ENCODE data around the gene UNC13B. TPM values are rescaled to one million over a fixed set of nuclear protein-coding genes. Genes with fewer than 3 reads are reported as not detected.
"Not testable (repeated sequence)": the region's sequence is repeated elsewhere in the genome, so short reads cannot be mapped to it uniquely, and the experiment has no call there.

UNC13B gene
- total and polyA plus RNA-seq, 5 donors from 2014 or later = 0.14 to 0.96 (median 0.20) TPM; not detected in 2

GRCh38 chr9:35183755-35184480, 22.1 kb downstream of the UNC13B start:
- not testable (repeated sequence) for H3K27ac Mint-ChIP-seq; H3K4me1 Mint-ChIP-seq; H3K9me3 ChIP-seq (ENCODE audit: control insufficient read depth in 2 of 2, low read length in 2 of 2); H3K27ac ChIP-seq (ENCODE audit: insufficient read depth, low read length, poor library complexity, severe bottlenecking); H3K4me3 Mint-ChIP-seq; H3K9me3 Mint-ChIP-seq; H3K36me3 ChIP-seq (ENCODE audit: control insufficient read depth, insufficient read depth, low read length); ATAC-seq (ENCODE audit: low read depth in 2 of 2); H3K4me1 ChIP-seq (ENCODE audit: control insufficient read depth, insufficient read depth, low read length, poor library complexity, severe bottlenecking); H3K36me3 Mint-ChIP-seq; H3K27me3 Mint-ChIP-seq; DNase-seq; H3K4me3 ChIP-seq (ENCODE audit: low read depth, low read length); H3K27me3 ChIP-seq (ENCODE audit: control insufficient read depth, insufficient read depth, low read length)

- no peak overlapping the region for H3K27ac ChIP-seq (ENCODE audit: insufficient read depth, low read length, poor library complexity, severe bottlenecking)
- DNase-seq (no peak), ATAC-seq (ENCODE audit: low read depth in 2 of 2) (no peak)
- no peaks in the 10 kb centered on the region for H3K4me1 ChIP-seq (ENCODE audit: control insufficient read depth, insufficient read depth, low read length, poor library complexity, severe bottlenecking)
- H3K4me1 Mint-ChIP-seq = no peaks in the 10 kb centered on the region
- peaks cover 0 to 9% (median 2%) of the 10 kb centered on the region in 7 donors for H3K9me3 Mint-ChIP-seq
- no peak overlapping the region for H3K4me3 ChIP-seq (ENCODE audit: low read depth, low read length)
- no peaks in the 10 kb centered on the region for H3K27me3 ChIP-seq (ENCODE audit: control insufficient read depth, insufficient read depth, low read length)
- H3K27me3 Mint-ChIP-seq = no peaks in the 10 kb centered on the region
- H3K36me3 Mint-ChIP-seq = no peaks in the 10 kb centered on the region
- H3K4me3 Mint-ChIP-seq = no peak overlapping the region
- H3K27ac Mint-ChIP-seq = no peak overlapping the region
- peaks cover 2% of the 10 kb centered on the region in 2 experiments for H3K9me3 ChIP-seq (ENCODE audit: control insufficient read depth in 2 of 2, low read length in 2 of 2)
- H3K36me3 ChIP-seq (ENCODE audit: control insufficient read depth, insufficient read depth, low read length) = no peaks in the 10 kb centered on the region
Measured at GRCh38 chr9:35186524-35186923, 24.7 kb downstream of the UNC13B start.

GRCh38 chr9:35190203-35190602, 28.4 kb downstream of the UNC13B start:
- Histone ChIP-seq H3K27ac (ENCODE audit: insufficient read depth, low read length, poor library complexity, severe bottlenecking) (no peak overlapping the region), H3K4me3 (ENCODE audit: low read depth, low read length) (no peak overlapping the region), H3K4me1 (ENCODE audit: control insufficient read depth, insufficient read depth, low read length, poor library complexity, severe bottlenecking) (no peaks in the 10 kb centered on the region), H3K9me3 (ENCODE audit: control insufficient read depth in 2 of 2, low read length in 2 of 2) (peaks cover 18 to 30% of the 10 kb centered on the region in 2 experiments), H3K27me3 (ENCODE audit: control insufficient read depth, insufficient read depth, low read length) (no peaks in the 10 kb centered on the region), H3K36me3 (ENCODE audit: control insufficient read depth, insufficient read depth, low read length) (no peaks in the 10 kb centered on the region)
- Mint-ChIP-seq H3K4me1 (no peaks in the 10 kb centered on the region), H3K27ac (no peak overlapping the region), H3K36me3 (no peaks in the 10 kb centered on the region), H3K9me3 (peaks cover 0 to 32% (median 5%) of the 10 kb centered on the region in 7 donors), H3K4me3 (no peak overlapping the region), H3K27me3 (no peaks in the 10 kb centered on the region)
- ATAC-seq (ENCODE audit: low read depth in 2 of 2) (no peak), DNase-seq (no peak)

- H3K27ac Mint-ChIP-seq = no peak overlapping the region
- H3K27ac ChIP-seq (ENCODE audit: insufficient read depth, low read length, poor library complexity, severe bottlenecking) = no peak overlapping the region
- no peak for ATAC-seq (ENCODE audit: low read depth in 2 of 2)
Measured at GRCh38 chr9:35191105-35191504, 29.3 kb downstream of the UNC13B start.

GRCh38 chr9:35193762-35194161, 32.0 kb downstream of the UNC13B start:
- H3K4me1 Mint-ChIP-seq = no peaks in the 10 kb centered on the region
- H3K9me3 Mint-ChIP-seq = peaks cover 0 to 37% (median 7%) of the 10 kb centered on the region in 7 donors
- no peak overlapping the region for H3K4me3 Mint-ChIP-seq

More at GRCh38 chr9:35191105-35191504, 29.3 kb downstream of the UNC13B start:
- Histone ChIP-seq H3K36me3 (ENCODE audit: control insufficient read depth, insufficient read depth, low read length) (no peaks in the 10 kb centered on the region), H3K4me1 (ENCODE audit: control insufficient read depth, insufficient read depth, low read length, poor library complexity, severe bottlenecking) (no peaks in the 10 kb centered on the region), H3K27me3 (ENCODE audit: control insufficient read depth, insufficient read depth, low read length) (no peaks in the 10 kb centered on the region), H3K4me3 (ENCODE audit: low read depth, low read length) (no peak overlapping the region), H3K9me3 (ENCODE audit: control insufficient read depth in 2 of 2, low read length in 2 of 2) (peaks cover 18 to 30% of the 10 kb centered on the region in 2 experiments)
- H3K36me3 Mint-ChIP-seq = no peaks in the 10 kb centered on the region
- H3K4me1 Mint-ChIP-seq = no peaks in the 10 kb centered on the region
- no peaks in the 10 kb centered on the region for H3K27me3 Mint-ChIP-seq
- H3K4me3 Mint-ChIP-seq = no peak overlapping the region
- H3K9me3 Mint-ChIP-seq = peaks cover 0 to 32% (median 6%) of the 10 kb centered on the region in 7 donors
- no peak for DNase-seq

GRCh38 chr9:35195683-35196082, 33.9 kb downstream of the UNC13B start:
- Histone ChIP-seq H3K4me3 (ENCODE audit: low read depth, low read length) (no peak overlapping the region), H3K36me3 (ENCODE audit: control insufficient read depth, insufficient read depth, low read length) (no peaks in the 10 kb centered on the region), H3K27me3 (ENCODE audit: control insufficient read depth, insufficient read depth, low read length) (no peaks in the 10 kb centered on the region), H3K4me1 (ENCODE audit: control insufficient read depth, insufficient read depth, low read length, poor library complexity, severe bottlenecking) (no peaks in the 10 kb centered on the region), H3K9me3 (ENCODE audit: control insufficient read depth in 2 of 2, low read length in 2 of 2) (peaks cover 18 to 30% of the 10 kb centered on the region in 2 experiments), H3K27ac (ENCODE audit: insufficient read depth, low read length, poor library complexity, severe bottlenecking) (no peak overlapping the region)
- no peaks in the 10 kb centered on the region for H3K27me3 Mint-ChIP-seq
- peaks cover 0 to 37% (median 7%) of the 10 kb centered on the region in 7 donors for H3K9me3 Mint-ChIP-seq
- no peak overlapping the region for H3K27ac Mint-ChIP-seq
- no peaks in the 10 kb centered on the region for H3K4me1 Mint-ChIP-seq
- no peaks in the 10 kb centered on the region for H3K36me3 Mint-ChIP-seq
- no peak overlapping the region for H3K4me3 Mint-ChIP-seq
- DNase-seq = no peak
- no peak for ATAC-seq (ENCODE audit: low read depth in 2 of 2)

More at GRCh38 chr9:35193762-35194161, 32.0 kb downstream of the UNC13B start:
- H3K27ac Mint-ChIP-seq = no peak overlapping the region
- no peaks in the 10 kb centered on the region for H3K27me3 Mint-ChIP-seq
- no peaks in the 10 kb centered on the region for H3K27me3 ChIP-seq (ENCODE audit: control insufficient read depth, insufficient read depth, low read length)
- H3K9me3 ChIP-seq (ENCODE audit: control insufficient read depth in 2 of 2, low read length in 2 of 2) = peaks cover 18 to 30% of the 10 kb centered on the region in 2 experiments
- H3K4me1 ChIP-seq (ENCODE audit: control insufficient read depth, insufficient read depth, low read length, poor library complexity, severe bottlenecking) = no peaks in the 10 kb centered on the region
- DNase-seq (no peak), ATAC-seq (ENCODE audit: low read depth in 2 of 2) (no peak)
- no peaks in the 10 kb centered on the region for H3K36me3 Mint-ChIP-seq
- H3K27ac ChIP-seq (ENCODE audit: insufficient read depth, low read length, poor library complexity, severe bottlenecking) = no peak overlapping the region
- no peak overlapping the region for H3K4me3 ChIP-seq (ENCODE audit: low read depth, low read length)
- no peaks in the 10 kb centered on the region for H3K36me3 ChIP-seq (ENCODE audit: control insufficient read depth, insufficient read depth, low read length)

- DNase-seq = no peak
- no peaks in the 10 kb centered on the region for H3K27me3 ChIP-seq (ENCODE audit: control insufficient read depth, insufficient read depth, low read length)
- H3K9me3 Mint-ChIP-seq = peaks cover 0 to 38% (median 6%) of the 10 kb centered on the region in 7 donors
Measured at GRCh38 chr9:35198191-35198590, 36.4 kb downstream of the UNC13B start.

GRCh38 chr9:35203528-35203927, 41.7 kb downstream of the UNC13B start:
- no peak overlapping the region for H3K27ac ChIP-seq (ENCODE audit: insufficient read depth, low read length, poor library complexity, severe bottlenecking)
- H3K4me1 ChIP-seq (ENCODE audit: control insufficient read depth, insufficient read depth, low read length, poor library complexity, severe bottlenecking) = no peaks in the 10 kb centered on the region
- Mint-ChIP-seq H3K27me3 (no peaks in the 10 kb centered on the region), H3K4me3 (peak overlapping the region in 1 of 4 donors; percentile 40), H3K9me3 (peaks cover 4 to 40% (median 7%) of the 10 kb centered on the region in 7 donors), H3K36me3 (no peaks in the 10 kb centered on the region), H3K4me1 (no peaks in the 10 kb centered on the region), H3K27ac (no peak overlapping the region)
- H3K4me3 ChIP-seq (ENCODE audit: low read depth, low read length) = no peak overlapping the region
- H3K9me3 ChIP-seq (ENCODE audit: control insufficient read depth in 2 of 2, low read length in 2 of 2) = peaks cover 2 to 18% of the 10 kb centered on the region in 2 experiments
- no peak for DNase-seq
- no peak for ATAC-seq (ENCODE audit: low read depth in 2 of 2)
- no peaks in the 10 kb centered on the region for H3K27me3 ChIP-seq (ENCODE audit: control insufficient read depth, insufficient read depth, low read length)
- no peaks in the 10 kb centered on the region for H3K36me3 ChIP-seq (ENCODE audit: control insufficient read depth, insufficient read depth, low read length)

More at GRCh38 chr9:35198191-35198590, 36.4 kb downstream of the UNC13B start:
- no peak for ATAC-seq (ENCODE audit: low read depth in 2 of 2)
- Mint-ChIP-seq H3K4me1 (no peaks in the 10 kb centered on the region), H3K27ac (no peak overlapping the region), H3K36me3 (no peaks in the 10 kb centered on the region), H3K4me3 (no peak overlapping the region), H3K27me3 (no peaks in the 10 kb centered on the region)
- no peak overlapping the region for H3K27ac ChIP-seq (ENCODE audit: insufficient read depth, low read length, poor library complexity, severe bottlenecking)
- H3K9me3 ChIP-seq (ENCODE audit: control insufficient read depth in 2 of 2, low read length in 2 of 2) = peaks cover 3 to 13% of the 10 kb centered on the region in 2 experiments
- H3K4me1 ChIP-seq (ENCODE audit: control insufficient read depth, insufficient read depth, low read length, poor library complexity, severe bottlenecking) = no peaks in the 10 kb centered on the region
- H3K4me3 ChIP-seq (ENCODE audit: low read depth, low read length) = no peak overlapping the region
- H3K36me3 ChIP-seq (ENCODE audit: control insufficient read depth, insufficient read depth, low read length) = no peaks in the 10 kb centered on the region

All from CD4-positive, CD25-positive, alpha-beta regulatory T cell (primary cell).